SJCRH30 (cell line): ENCODE data around the gene SGIP1. TPM values are rescaled to one million over a fixed set of nuclear protein-coding genes. Genes with fewer than 3 reads are reported as not detected.
"Not testable (repeated sequence)": the region's sequence is repeated elsewhere in the genome, so short reads cannot be mapped to it uniquely, and the experiment has no call there.

ENCODE experiments used
- DNase-seq, 2 experiments: peaks; one replicate each; pipeline ENCODE4 v3.0.0-alpha.2; 2015 to 2020
- H3K27ac ChIP-seq: fragments of 250-450 bp; sonication (Bioruptor Pico); 2 replicates; pipeline ENCODE4 v1.5.1; 2020; ENCODE audit warnings: mild to moderate bottlenecking, moderate library complexity
- H3K27me3 ChIP-seq: fragments of 250-450 bp; sonication (Bioruptor Pico); 2 replicates; pipeline ENCODE4 v1.5.1; 2020; ENCODE audit warnings: mild to moderate bottlenecking, moderate library complexity
- H3K36me3 ChIP-seq: fragments of 250-450 bp; sonication (Bioruptor Pico); 2 replicates; pipeline ENCODE4 v1.5.1; 2020; ENCODE audit warnings: mild to moderate bottlenecking, moderate library complexity
- H3K4me1 ChIP-seq: fragments of 250-450 bp; sonication (Bioruptor Pico); 2 replicates; pipeline ENCODE4 v1.5.1; 2020; ENCODE audit warnings: mild to moderate bottlenecking, moderate library complexity
- H3K4me3 ChIP-seq: fragments of 250-450 bp; sonication (Bioruptor Pico); 2 replicates; pipeline ENCODE4 v1.5.1; 2020; ENCODE audit warnings: mild to moderate bottlenecking, moderate library complexity
- H3K9me3 ChIP-seq: fragments of 250-450 bp; sonication (Bioruptor Pico); replicated peaks from 2 replicates; pipeline ENCODE4 v1.5.1; 2020; ENCODE audit warnings: mild to moderate bottlenecking, moderate library complexity
- total RNA-seq: library from RNA; depleted of rRNA; stranded (reverse); fragments of >200 nt; shearing (Covaris generic); gene quantifications from 2 replicates; pipeline ENCODE4 v1.2.3, GENCODE V29; 2014

SGIP1 gene
- total RNA-seq, 1 experiment from 2014 or later = 0.18 TPM

DNA sequence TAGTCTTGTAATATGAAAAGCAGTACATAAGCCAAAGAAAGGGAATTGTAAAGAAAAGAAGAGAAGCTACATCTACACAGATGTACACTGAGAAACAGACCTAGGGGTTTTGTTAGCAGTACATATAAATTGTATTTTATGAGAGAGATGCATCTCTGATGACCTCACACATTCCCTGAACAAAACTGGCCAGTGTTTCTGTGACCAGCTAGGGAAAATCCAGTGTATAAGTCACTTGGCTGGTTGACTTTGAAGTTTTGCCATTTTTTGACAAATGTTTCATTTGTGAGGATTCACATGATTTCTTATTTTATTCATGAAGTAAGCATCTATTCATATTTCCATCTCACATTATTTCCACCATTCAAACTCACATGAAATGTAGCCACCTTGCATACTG is 190.0 kb downstream of the SGIP1 start:
- no peak for DNase-seq
- H3K27me3 ChIP-seq = peaks cover 3% of the 10 kb centered on the region; the same call in 1 of the 2 replicates
- no peaks in the 10 kb centered on the region for H3K9me3 ChIP-seq
- H3K36me3 ChIP-seq = no peaks in the 10 kb centered on the region
- no peak overlapping the region for H3K4me3 ChIP-seq
- H3K27ac ChIP-seq = no peak overlapping the region
- H3K4me1 ChIP-seq = no peaks in the 10 kb centered on the region

DNA sequence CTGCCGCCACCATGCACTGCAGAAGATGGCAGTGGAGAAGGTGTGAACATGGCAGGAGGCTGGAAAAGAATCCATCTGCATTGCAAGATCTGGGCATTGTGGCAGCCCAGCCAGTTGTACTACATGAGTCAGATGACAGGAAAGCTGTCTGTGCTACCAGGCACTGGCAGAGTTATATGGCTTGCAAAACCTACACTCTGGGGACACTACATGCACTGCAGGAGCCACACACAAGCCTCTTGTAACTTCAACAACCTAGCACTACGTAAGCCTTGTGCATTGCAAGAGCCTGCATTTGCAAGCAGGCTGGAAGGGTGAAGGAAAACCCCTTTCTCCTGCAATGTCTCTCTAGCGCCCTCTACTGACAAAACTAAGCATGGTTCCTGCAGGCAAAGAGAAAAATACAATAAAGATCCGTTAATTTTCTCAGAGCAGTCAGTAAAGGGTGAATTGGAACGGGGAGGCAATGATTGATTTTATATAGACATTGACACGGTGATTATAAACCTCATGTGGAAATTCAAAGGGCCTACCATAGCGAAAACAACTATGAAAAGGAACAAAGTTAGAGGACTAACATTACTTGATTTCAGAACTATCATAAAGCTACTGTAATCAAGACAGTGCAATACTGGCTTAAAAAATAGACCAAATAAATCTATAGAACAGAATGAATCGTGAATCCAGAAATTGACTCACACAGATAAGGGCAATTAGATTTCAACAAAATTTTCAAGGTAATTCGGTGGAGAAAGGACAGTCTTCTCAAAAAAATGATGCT is 192.1 kb downstream of the SGIP1 start:
- Histone ChIP-seq H3K36me3 (no peaks in the 10 kb centered on the region), H3K9me3 (no peaks in the 10 kb centered on the region), H3K4me3 (no peak overlapping the region), H3K27ac (no peak overlapping the region), H3K27me3 (peaks cover 3% of the 10 kb centered on the region; the same call in 1 of the 2 replicates), H3K4me1 (no peaks in the 10 kb centered on the region)
- DNase-seq = peak; percentile 43 to 74

DNA sequence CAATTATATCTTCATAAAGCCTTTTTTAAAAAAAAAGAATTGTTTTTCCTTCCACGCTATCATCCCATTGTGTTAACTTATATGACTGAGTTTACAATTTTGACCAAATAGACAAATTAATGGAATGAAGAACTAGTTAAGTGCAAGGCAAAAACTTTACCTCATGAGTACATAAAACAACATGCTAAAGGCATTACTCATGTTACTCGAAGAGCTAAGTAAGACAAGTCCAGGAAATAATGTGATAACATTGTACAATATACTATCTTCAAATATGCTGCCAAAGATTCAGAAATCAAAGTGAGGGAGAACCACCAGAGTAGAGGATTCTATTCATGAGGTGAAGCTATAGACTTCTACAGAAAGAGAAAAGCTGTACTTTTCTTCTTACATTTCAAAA is 194.1 kb downstream of the SGIP1 start:
- no peaks in the 10 kb centered on the region for H3K36me3 ChIP-seq
- no peak for DNase-seq
- H3K27ac ChIP-seq = no peak overlapping the region
- no peaks in the 10 kb centered on the region; the same call in 1 of the 2 replicates for H3K27me3 ChIP-seq
- no peaks in the 10 kb centered on the region for H3K9me3 ChIP-seq
- H3K4me1 ChIP-seq = no peaks in the 10 kb centered on the region
- H3K4me3 ChIP-seq = no peak overlapping the region

DNA sequence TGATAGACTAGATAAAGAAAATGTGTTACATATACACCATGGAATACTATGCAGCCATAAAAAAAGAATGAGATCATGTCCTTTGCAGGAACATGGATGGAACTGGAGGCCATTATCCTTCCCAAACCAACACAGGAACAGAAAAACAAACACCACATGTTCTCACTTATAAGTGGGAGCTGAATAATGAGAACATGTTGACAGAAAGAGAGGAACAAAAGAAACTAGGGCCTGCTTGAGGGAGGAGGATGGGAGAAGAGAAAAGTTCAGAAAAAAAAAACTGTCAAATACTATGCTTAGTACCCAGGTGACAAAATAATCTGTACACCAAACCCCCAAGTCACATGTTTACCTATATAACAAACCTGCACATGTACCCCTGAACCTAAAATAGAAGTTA is 194.8 kb downstream of the SGIP1 start:
- not testable (repeated sequence) for H3K27ac ChIP-seq, H3K4me3 ChIP-seq, DNase-seq, H3K27me3 ChIP-seq, H3K9me3 ChIP-seq, H3K36me3 ChIP-seq, H3K4me1 ChIP-seq

DNA sequence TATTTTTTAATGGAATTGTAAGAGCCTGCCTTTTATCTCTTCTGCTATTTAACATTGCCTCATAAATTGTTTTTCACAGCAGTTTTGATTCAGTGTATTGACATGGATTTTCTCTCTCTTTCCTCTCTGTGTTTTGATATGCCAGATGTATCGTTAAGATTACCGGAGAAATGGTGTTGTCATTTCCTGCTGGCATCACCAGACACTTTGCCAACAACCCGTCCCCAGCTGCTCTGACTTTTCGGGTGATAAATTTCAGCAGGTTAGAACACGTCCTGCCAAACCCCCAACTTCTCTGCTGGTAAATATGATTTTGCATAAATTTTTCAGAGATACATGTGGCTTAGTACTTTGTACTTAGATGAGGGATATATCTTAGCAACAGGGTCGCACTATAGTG is 195.2 kb downstream of the SGIP1 start:
- Histone ChIP-seq H3K27me3 (no peaks in the 10 kb centered on the region; the same call in 1 of the 2 replicates), H3K4me1 (peaks cover 2% of the 10 kb centered on the region; the same call in 1 of the 2 replicates), H3K36me3 (no peaks in the 10 kb centered on the region), H3K27ac (no peak overlapping the region), H3K9me3 (no peaks in the 10 kb centered on the region), H3K4me3 (no peak overlapping the region)
- peak; percentile 9 to 16 for DNase-seq

DNA sequence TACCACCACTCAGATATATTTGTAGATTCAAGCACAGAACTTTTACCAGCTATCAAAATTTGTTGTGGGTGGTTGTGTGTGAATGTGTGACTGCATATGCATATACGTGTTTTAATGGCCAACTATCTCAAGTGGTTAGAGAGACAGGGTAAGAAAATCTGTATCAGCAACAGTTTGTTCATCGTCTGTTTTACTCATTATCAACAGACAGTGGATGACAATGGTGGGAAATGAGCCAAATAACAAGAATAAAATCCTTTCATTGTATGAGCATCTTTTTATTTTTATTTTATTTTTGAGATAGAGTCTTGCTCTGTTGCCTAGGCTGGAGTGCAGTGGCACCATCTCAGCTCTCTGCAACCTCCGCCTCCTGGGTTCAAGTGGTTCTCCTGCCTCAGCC is 195.6 kb downstream of the SGIP1 start:
- no peak overlapping the region for H3K27ac ChIP-seq

DNA sequence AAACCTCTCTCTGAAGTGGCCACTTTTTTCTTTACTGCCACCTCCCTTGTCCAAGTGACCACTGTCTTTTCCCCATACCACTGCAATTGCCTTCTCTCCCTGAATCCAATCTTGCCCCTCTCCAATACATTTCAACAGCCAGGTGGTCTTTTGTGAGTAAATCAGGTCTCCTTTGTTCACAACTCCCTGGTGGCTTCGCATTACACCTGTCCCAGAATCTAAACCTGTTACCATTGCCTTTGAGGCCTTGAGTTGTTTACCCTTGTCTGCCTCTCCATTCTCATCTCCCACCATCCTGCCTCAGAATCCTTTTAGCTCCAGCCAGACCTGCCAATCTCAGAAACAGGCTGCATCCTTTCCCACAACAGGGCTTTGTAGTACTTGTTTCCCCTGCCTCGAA is 196.5 kb downstream of the SGIP1 start:
- H3K4me3 ChIP-seq = no peak overlapping the region
- H3K27me3 ChIP-seq = no peaks in the 10 kb centered on the region; the same call in 1 of the 2 replicates
- peaks cover 2% of the 10 kb centered on the region; the same call in 1 of the 2 replicates for H3K4me1 ChIP-seq
- no peak for DNase-seq
- no peaks in the 10 kb centered on the region for H3K36me3 ChIP-seq
- no peaks in the 10 kb centered on the region for H3K9me3 ChIP-seq
- no peak overlapping the region for H3K27ac ChIP-seq

More for the DNA sequence above, 195.6 kb downstream of the SGIP1 start:
- no peaks in the 10 kb centered on the region for H3K36me3 ChIP-seq
- H3K4me3 ChIP-seq = no peak overlapping the region
- no peaks in the 10 kb centered on the region; the same call in 1 of the 2 replicates for H3K27me3 ChIP-seq
- peaks cover 2% of the 10 kb centered on the region; the same call in 1 of the 2 replicates for H3K4me1 ChIP-seq
- DNase-seq = no peak
- no peaks in the 10 kb centered on the region for H3K9me3 ChIP-seq

DNA sequence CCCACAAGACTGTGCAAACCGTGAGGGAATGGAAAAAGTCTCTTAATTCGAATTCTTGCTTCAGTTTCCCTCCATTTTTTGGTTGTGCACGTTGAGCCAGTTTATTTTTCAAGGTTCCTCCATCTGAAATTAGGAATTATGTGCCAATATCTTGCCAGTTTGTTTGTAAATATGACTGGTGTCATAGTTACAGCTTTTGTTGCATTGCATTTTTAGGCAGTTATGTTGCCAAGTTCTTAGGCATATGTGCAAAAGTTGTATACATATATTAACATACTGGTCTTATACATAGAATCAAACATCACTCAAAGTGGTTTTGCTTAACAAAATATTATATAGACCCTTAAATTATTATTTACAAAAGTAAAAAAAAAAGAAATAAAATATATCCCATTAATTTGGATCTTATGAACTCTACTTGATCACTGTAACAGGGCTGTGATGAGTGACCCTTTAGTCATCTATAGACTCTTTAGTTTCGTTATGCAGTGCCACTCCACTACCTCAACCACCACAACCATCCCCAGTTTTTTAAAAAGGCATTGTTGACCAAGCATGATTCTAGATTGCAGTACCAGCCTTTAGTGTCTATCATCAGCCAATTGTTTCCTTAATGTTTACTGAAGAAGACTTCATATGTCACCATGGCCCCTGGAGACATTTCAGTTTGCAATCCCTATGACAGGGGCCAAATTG is 197.4 kb downstream of the SGIP1 start:
- no peak overlapping the region for H3K27ac ChIP-seq
- no peak overlapping the region for H3K4me3 ChIP-seq
- H3K27me3 ChIP-seq = no peaks in the 10 kb centered on the region; the same call in 1 of the 2 replicates
- no peaks in the 10 kb centered on the region for H3K9me3 ChIP-seq
- DNase-seq = no peak
- H3K4me1 ChIP-seq = peaks cover 2% of the 10 kb centered on the region; the same call in 1 of the 2 replicates
- no peaks in the 10 kb centered on the region for H3K36me3 ChIP-seq

DNA sequence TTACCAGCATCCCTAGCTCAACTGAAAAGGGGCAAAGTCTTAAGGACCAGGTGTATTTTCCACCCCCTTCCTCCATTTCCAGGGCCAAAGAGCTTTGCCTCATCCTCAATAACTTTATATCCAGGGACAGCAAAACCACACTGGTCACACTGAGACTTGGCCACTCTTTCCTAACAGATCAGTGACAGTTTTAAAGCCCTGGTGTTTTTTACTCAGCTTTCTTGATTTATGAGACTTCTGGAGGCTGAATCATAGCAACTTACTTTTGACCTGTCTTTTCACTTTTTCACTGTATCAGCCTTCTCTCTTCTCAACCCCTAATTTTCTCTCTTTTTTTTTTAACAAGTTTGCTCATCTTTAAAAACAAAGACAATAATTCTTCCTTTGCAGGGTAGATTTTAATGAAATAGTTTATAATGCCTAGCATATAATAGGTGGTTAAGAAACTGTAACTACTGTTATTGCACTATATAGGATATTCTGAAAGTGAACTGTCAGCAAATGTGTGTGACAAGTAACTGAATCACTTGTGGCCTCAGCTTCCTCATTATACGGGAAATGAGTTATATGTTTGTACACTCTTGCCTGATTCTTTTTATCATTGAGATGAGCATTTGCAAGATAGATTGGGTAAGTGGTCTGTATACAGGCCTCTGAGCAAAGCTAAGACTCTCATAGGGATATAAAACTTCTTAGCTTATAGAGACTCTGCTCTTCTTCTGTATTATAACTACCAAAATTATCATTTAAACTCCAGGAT is 198.6 kb downstream of the SGIP1 start:
- Histone ChIP-seq H3K9me3 (no peaks in the 10 kb centered on the region), H3K4me1 (peaks cover 2% of the 10 kb centered on the region; the same call in 1 of the 2 replicates), H3K36me3 (no peaks in the 10 kb centered on the region), H3K27me3 (no peaks in the 10 kb centered on the region), H3K27ac (no peak overlapping the region), H3K4me3 (no peak overlapping the region)
- DNase-seq = no peak

DNA sequence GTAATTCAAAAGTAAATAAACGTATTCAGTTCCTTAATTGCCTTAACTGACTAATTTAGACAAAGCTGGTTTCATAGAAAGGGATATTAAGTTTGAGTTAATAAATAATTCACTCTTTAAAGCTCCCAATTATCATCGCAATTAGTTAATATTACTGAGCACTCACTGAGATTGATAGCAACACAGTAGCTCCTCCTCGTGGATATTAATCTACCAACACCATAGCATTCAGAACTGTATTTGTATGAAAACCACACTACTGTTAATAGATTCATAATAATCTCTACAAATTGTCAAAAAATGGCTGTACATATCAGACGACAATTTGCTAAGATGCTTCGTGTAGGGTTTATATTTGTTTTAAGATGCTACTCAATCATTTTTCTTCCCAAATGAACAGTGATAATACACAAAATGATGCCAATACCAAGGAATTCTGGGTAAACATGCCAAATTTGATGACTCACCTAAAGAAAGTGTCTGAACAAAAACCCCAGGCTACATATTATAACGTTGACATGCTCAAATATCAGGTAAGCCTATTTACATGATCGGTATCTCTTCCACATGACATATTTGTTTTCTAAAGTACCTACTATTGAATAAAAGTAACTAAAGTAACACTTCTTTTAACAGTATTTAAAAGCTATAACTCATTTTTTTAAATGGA is 199.5 kb downstream of the SGIP1 start:
- Histone ChIP-seq H3K27me3 (no peaks in the 10 kb centered on the region), H3K27ac (no peak overlapping the region), H3K4me1 (peaks cover 2% of the 10 kb centered on the region; the same call in 1 of the 2 replicates), H3K4me3 (no peak overlapping the region), H3K9me3 (no peaks in the 10 kb centered on the region), H3K36me3 (no peaks in the 10 kb centered on the region)
- DNase-seq = no peak

DNA sequence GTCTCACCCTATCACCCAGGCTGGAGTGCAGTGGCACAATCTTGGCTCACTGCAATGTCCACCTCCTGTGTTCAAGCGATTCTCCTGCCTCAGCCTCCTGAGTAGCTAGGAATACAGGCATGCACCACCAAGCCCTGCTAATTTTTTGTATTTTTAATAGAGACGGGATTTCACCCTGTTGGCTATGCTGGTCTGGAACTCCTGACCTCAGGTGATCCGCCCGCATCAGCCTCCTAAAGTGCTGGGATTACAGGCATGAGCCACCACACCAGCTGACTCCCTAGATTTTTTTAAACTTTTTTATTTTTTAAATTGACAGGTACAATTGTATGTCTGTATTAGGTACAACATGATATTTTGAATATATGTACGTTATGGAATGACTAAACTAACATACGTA is 200.6 kb downstream of the SGIP1 start:
- not testable (repeated sequence) for DNase-seq, H3K9me3 ChIP-seq, H3K27me3 ChIP-seq, H3K4me1 ChIP-seq, H3K4me3 ChIP-seq, H3K27ac ChIP-seq, H3K36me3 ChIP-seq

DNA sequence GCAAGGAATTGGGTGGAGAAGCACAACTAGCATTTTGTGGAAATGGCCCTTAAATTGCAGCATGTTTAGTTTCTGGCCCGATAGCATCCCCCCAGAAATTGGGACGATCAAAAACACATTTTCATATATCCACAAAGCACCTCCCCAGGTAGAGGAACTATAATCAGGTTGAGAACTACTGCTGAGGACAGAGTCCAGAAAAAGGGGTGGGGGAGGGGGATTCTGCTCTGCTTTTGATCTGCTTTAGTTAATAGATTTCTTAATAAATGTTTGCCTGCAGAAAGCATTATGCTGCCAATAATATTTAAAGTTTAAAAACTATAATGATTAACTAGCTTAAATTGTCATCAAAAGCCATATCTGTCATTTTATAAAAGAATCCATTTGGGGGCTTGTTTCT is 203.9 kb downstream of the SGIP1 start:
- Histone ChIP-seq H3K27ac (no peak overlapping the region), H3K9me3 (no peaks in the 10 kb centered on the region), H3K27me3 (no peaks in the 10 kb centered on the region), H3K4me1 (peaks cover 2% of the 10 kb centered on the region; the same call in 1 of the 2 replicates), H3K4me3 (no peak overlapping the region), H3K36me3 (no peaks in the 10 kb centered on the region)
- DNase-seq = no peak

DNA sequence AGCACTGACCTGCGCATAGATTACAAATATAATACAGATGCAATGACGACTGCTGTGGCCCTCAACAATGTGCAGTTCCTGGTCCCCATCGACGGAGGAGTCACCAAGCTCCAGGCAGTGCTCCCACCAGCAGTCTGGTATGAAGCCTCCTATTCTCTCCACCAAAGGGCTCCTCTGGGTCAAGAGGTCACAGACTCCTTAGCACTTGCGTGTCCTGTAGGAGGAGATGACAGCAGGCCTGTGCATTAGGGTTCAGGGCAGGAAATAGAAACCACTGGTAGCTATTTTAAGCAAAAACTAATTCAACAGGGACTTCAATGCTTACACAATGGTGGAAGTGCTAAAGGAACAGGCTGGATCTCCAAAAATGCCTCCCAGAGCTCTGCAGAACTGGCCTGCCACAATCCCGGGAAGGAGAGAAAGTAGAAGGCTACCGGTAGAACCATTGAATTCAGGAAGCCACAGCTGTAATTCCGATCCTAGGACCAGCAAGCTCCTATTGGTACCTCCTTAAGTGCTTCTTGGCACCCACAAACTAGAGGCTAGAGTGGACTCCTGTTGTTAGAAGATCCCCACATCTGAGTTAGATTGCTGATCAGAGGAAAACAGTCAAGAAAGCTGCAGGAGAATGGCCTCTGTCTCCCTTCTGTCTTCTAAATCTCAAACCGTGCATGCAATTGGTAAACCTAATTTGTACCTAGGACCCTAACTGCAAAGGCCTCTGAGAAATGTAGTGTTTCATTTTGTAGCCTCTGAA is 205.6 kb downstream of the SGIP1 start:
- no peaks in the 10 kb centered on the region for H3K4me1 ChIP-seq
- H3K27me3 ChIP-seq = no peaks in the 10 kb centered on the region
- H3K27ac ChIP-seq = no peak overlapping the region
- no peaks in the 10 kb centered on the region for H3K36me3 ChIP-seq
- H3K4me3 ChIP-seq = no peak overlapping the region
- no peak for DNase-seq
- no peaks in the 10 kb centered on the region for H3K9me3 ChIP-seq

DNA sequence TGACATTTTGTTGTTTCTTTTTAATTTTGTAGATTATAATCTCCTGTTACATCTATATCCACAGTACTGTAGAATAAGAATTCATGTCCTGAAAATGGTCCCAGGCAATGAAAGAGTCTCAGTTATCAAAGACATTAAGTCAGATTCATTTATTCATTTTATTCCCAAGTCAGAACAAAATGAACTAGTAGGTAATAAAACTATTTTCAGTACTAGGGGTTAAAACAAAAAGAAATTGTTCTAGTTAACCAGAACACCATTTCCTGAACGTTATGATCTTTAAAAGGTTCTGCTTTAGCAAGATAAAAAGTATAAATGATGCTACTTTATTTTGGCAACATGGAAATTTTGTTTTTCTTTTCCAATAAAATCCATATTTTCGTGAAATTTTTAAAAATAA is 211.5 kb downstream of the SGIP1 start:
- H3K36me3 ChIP-seq = no peaks in the 10 kb centered on the region
- no peaks in the 10 kb centered on the region for H3K4me1 ChIP-seq
- no peak overlapping the region for H3K27ac ChIP-seq
- no peak overlapping the region for H3K4me3 ChIP-seq
- no peak for DNase-seq
- no peaks in the 10 kb centered on the region for H3K27me3 ChIP-seq
- no peaks in the 10 kb centered on the region for H3K9me3 ChIP-seq
